Chondrocyte (in vitro differentiated cells): ENCODE data around the gene EPB41. TPM values are rescaled to one million over a fixed set of nuclear protein-coding genes. Genes with fewer than 3 reads are reported as not detected.

Source experiments
- DNase-seq: peaks from one replicate; pipeline ENCODE4 v3.0.0; 2021; ENCODE audit warnings: mixed read lengths, low spot score
- H3K27ac Mint-ChIP-seq: one replicate; pipeline ENCODE4 v1.8.0; 2021; ENCODE audit warnings: mild to moderate bottlenecking, moderate library complexity, mixed read lengths; ENCODE audit not compliant: unreplicated experiment
- H3K27me3 Mint-ChIP-seq: 2 replicates; pipeline ENCODE4 v1.8.0; 2021; ENCODE audit warnings: low read depth, mixed read lengths
- H3K36me3 Mint-ChIP-seq: 2 replicates; pipeline ENCODE4 v1.8.0; 2021; ENCODE audit warnings: low read depth, mixed read lengths
- H3K4me1 Mint-ChIP-seq: 2 replicates; pipeline ENCODE4 v1.8.0; 2021; ENCODE audit warnings: low read depth, mild to moderate bottlenecking, mixed read lengths
- H3K4me3 Mint-ChIP-seq: one replicate; pipeline ENCODE4 v1.8.0; 2021; ENCODE audit warnings: mild to moderate bottlenecking, moderate library complexity, mixed read lengths; ENCODE audit not compliant: unreplicated experiment
- H3K9me3 Mint-ChIP-seq: 2 replicates; pipeline ENCODE4 v1.8.0; 2021; ENCODE audit warnings: low read depth, mixed read lengths
- CTCF ChIP-seq: fragments of 200-600 bp; sonication (generic); IDR thresholded peaks from 2 replicates; pipeline ENCODE4 v1.5.0; 2021; ENCODE audit warnings: antibody characterized with exemption, mild to moderate bottlenecking, moderate library complexity
- total RNA-seq: library from RNA; stranded (reverse); gene quantifications from 3 replicates; pipeline ENCODE4 v1.2.1, GENCODE V29; 2021

EPB41 gene
- total RNA-seq, 1 donor from 2014 or later, result 17.7 TPM

- Mint-ChIP-seq H3K27ac (no peak overlapping the region), H3K27me3 (no peaks in the 10 kb centered on the region), H3K4me1 (peaks cover 12% of the 10 kb centered on the region), H3K9me3 (no peaks in the 10 kb centered on the region), H3K36me3 (no peaks in the 10 kb centered on the region), H3K4me3 (no peak overlapping the region)
- TF ChIP-seq CTCF, result no peak
- no peak for DNase-seq
Measured at GRCh38 chr1:28897789-28898188, 16.6 kb upstream of the EPB41 start.

- no peaks in the 10 kb centered on the region for H3K27me3 Mint-ChIP-seq
- H3K27ac Mint-ChIP-seq, result peak overlapping the region; percentile 74
- DNase-seq, result no peak
- no peaks in the 10 kb centered on the region for H3K9me3 Mint-ChIP-seq
- H3K4me1 Mint-ChIP-seq, result peaks cover 12% of the 10 kb centered on the region
- no peak for TF ChIP-seq CTCF
- no peaks in the 10 kb centered on the region for H3K36me3 Mint-ChIP-seq
- H3K4me3 Mint-ChIP-seq, result no peak overlapping the region
Measured at GRCh38 chr1:28898405-28898881, 15.9 kb upstream of the EPB41 start.

GRCh38 chr1:28899267-28899666, 15.1 kb upstream of the EPB41 start:
- TF ChIP-seq CTCF, result no peak
- Mint-ChIP-seq H3K4me3 (no peak overlapping the region), H3K36me3 (peaks cover under 1% of the 10 kb centered on the region), H3K27me3 (no peaks in the 10 kb centered on the region), H3K4me1 (peaks cover 12% of the 10 kb centered on the region), H3K9me3 (peaks cover 1% of the 10 kb centered on the region), H3K27ac (no peak overlapping the region)
- no peak for DNase-seq

GRCh38 chr1:28900562-28900961, 13.8 kb upstream of the EPB41 start:
- no peak overlapping the region for H3K27ac Mint-ChIP-seq
- H3K4me1 Mint-ChIP-seq, result peaks cover 12% of the 10 kb centered on the region
- peaks cover 2% of the 10 kb centered on the region for H3K9me3 Mint-ChIP-seq
- H3K36me3 Mint-ChIP-seq, result peaks cover 2% of the 10 kb centered on the region
- H3K27me3 Mint-ChIP-seq, result no peaks in the 10 kb centered on the region
- DNase-seq, result no peak
- TF ChIP-seq CTCF, result no peak
- no peak overlapping the region for H3K4me3 Mint-ChIP-seq

GRCh38 chr1:28902738-28903137, 11.6 kb upstream of the EPB41 start:
- Mint-ChIP-seq H3K27me3 (no peaks in the 10 kb centered on the region), H3K4me1 (peaks cover 12% of the 10 kb centered on the region), H3K36me3 (peaks cover 2% of the 10 kb centered on the region), H3K9me3 (peaks cover 2% of the 10 kb centered on the region), H3K4me3 (no peak overlapping the region), H3K27ac (no peak overlapping the region)
- DNase-seq, result peak; percentile 8
- TF ChIP-seq CTCF, result no peak
